ENCODE data around the gene DHRSX. TPM values are rescaled to one million over a fixed set of nuclear protein-coding genes. Genes with fewer than 3 reads are reported as not detected.
"Not testable (repeated sequence)": the region's sequence is repeated elsewhere in the genome, so short reads cannot be mapped to it uniquely, and the experiment has no call there.

DHRSX gene
- total and polyA plus RNA-seq, 2 donors (not counting 3 experiments of a cell fraction or from before 2014, with no cell fraction given): 27.1 to 37.7 TPM

DNA sequence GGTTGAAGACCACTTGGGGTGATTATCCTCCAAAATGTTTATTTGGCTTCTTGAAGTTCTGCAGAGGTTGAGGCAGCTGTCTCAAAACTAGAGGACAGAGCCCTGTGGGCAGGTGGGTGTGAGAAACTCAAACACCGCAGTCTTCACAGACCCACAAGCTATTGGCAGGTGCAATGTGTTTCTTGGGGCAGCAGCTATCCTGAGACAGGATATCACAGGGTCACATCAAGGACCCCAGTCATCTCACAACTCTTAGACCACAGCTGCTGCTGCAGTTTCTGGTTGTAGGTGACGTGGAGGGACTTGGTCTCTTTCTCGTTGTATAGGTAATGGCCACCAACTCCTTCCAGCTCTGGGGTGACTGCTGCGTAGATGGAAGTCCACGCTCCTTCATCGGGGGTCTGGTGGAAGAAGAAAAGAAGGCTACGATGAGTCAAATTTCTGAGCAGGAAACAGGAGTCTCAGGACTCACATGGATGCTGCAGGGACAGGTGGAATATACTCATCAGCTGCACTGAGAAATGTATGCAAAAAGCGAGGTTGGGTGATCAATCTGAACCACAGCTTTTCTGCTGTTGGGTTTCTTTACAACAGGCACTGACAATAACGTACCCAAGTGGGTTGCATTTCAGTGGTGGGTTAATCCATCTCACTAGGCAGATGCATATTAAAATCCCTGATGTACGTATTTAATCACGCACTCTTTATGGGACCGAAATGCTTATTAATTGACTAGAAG is 279.8 kb downstream of the DHRSX start:
- DNase-seq (ENCODE audit: low read depth, low spot score): no peak
- H3K4me3 ChIP-seq (replicated peaks in 1 of 3; ENCODE audit: insufficient read depth in 1 of 3, low read depth in 1 of 3, low read length in 3 of 3): no peak overlapping the region
- POLR2A ChIA-PET: no interaction called here
- TF ChIP-seq JUN (IDR thresholded peaks at IDR 0.05; ENCODE audit: borderline replicate concordance, insufficient read depth, insufficient read length, low read depth): no peak
- no peak for TF ChIP-seq MAX (IDR thresholded peaks at IDR 0.05; ENCODE audit: insufficient read depth, insufficient read length)
- TF ChIP-seq MYC (IDR thresholded peaks at IDR 0.05; ENCODE audit: low read depth, low read length): no peak
- TF ChIP-seq POLR2AphosphoS5 (IDR thresholded peaks at IDR 0.05; ENCODE audit: insufficient read depth, low read depth, low read length): no peak
- H3K9me3 ChIP-seq (replicated peaks; ENCODE audit: control insufficient read depth, insufficient read depth, low read length): no peaks in the 10 kb centered on the region
- no peaks in the 10 kb centered on the region for H4K20me1 ChIP-seq (replicated peaks; ENCODE audit: control insufficient read depth, extremely low read depth, insufficient read depth, low read length)
- H3K36me3 ChIP-seq (ENCODE audit: control insufficient read depth in 2 of 2, extremely low read depth in 1 of 2, insufficient read depth in 2 of 2, low read length in 2 of 2): no peaks in the 10 kb centered on the region
- H3K4me1 ChIP-seq (ENCODE audit: control insufficient read depth, extremely low read depth, insufficient read depth, low read length): no peaks in the 10 kb centered on the region
- no peaks in the 10 kb centered on the region for H3K79me2 ChIP-seq (ENCODE audit: control insufficient read depth, insufficient read depth, low read length)
- BruUV-seq (replicated peaks): no TSS peak
- CTCF ChIA-PET: no interaction called here
- H3K27me3 ChIP-seq (ENCODE audit: control insufficient read depth in 2 of 2, insufficient read depth in 2 of 2, low read length in 2 of 2): no peaks in the 10 kb centered on the region
- no peak for FAIRE-seq
- H3K27ac ChIP-seq (ENCODE audit: insufficient read depth, low read depth, low read length): no peak overlapping the region
- no peak overlapping the region for H2AFZ ChIP-seq (ENCODE audit: low read depth, low read length)
- no peak overlapping the region for H3K4me2 ChIP-seq (ENCODE audit: insufficient read depth, low read length)
- intact Hi-C loops (cut with micrococcal nuclease): no loop called here
- dilution Hi-C loops (cut with MboI; ENCODE audit: extremely low pct_ligation_motif_present, low sequenced_read_pairs): no loop called here
- H3K9ac ChIP-seq (replicated peaks; ENCODE audit: extremely low read depth, insufficient read depth, low read length): no peak overlapping the region
- no peaks in the 10 kb centered on the region for H3K9me1 ChIP-seq (replicated peaks; ENCODE audit: control insufficient read depth, extremely low read depth, insufficient read depth, low read length)

GRCh38 chrX:2220296-2220695 is 280.5 kb downstream of the DHRSX start:
- Histone ChIP-seq H3K9me1 (replicated peaks; ENCODE audit: control insufficient read depth, extremely low read depth, insufficient read depth, low read length) (no peaks in the 10 kb centered on the region), H3K4me1 (ENCODE audit: control insufficient read depth, extremely low read depth, insufficient read depth, low read length) (no peaks in the 10 kb centered on the region), H3K9ac (replicated peaks; ENCODE audit: extremely low read depth, insufficient read depth, low read length) (no peak overlapping the region), H2AFZ (ENCODE audit: low read depth, low read length) (no peak overlapping the region), H3K9me3 (replicated peaks; ENCODE audit: control insufficient read depth, insufficient read depth, low read length) (no peaks in the 10 kb centered on the region), H3K27me3 (ENCODE audit: control insufficient read depth in 2 of 2, insufficient read depth in 2 of 2, low read length in 2 of 2) (no peaks in the 10 kb centered on the region), H3K27ac (ENCODE audit: insufficient read depth, low read depth, low read length) (no peak overlapping the region), H3K79me2 (ENCODE audit: control insufficient read depth, insufficient read depth, low read length) (no peaks in the 10 kb centered on the region), H3K4me3 (replicated peaks in 1 of 3; ENCODE audit: insufficient read depth in 1 of 3, low read depth in 1 of 3, low read length in 3 of 3) (no peak overlapping the region), H3K36me3 (ENCODE audit: control insufficient read depth in 2 of 2, extremely low read depth in 1 of 2, insufficient read depth in 2 of 2, low read length in 2 of 2) (no peaks in the 10 kb centered on the region), H4K20me1 (replicated peaks; ENCODE audit: control insufficient read depth, extremely low read depth, insufficient read depth, low read length) (no peaks in the 10 kb centered on the region), H3K4me2 (ENCODE audit: insufficient read depth, low read length) (no peak overlapping the region)
- FAIRE-seq (no peak), DNase-seq (ENCODE audit: low read depth, low spot score) (no peak)
- ChIA-PET CTCF (no interaction called here), POLR2A (no interaction called here)
- dilution Hi-C loops (cut with MboI; ENCODE audit: extremely low pct_ligation_motif_present, low sequenced_read_pairs) (no loop called here), intact Hi-C loops (cut with micrococcal nuclease) (no loop called here)
- BruUV-seq (replicated peaks): no TSS peak
- TF ChIP-seq MAX (IDR thresholded peaks at IDR 0.05; ENCODE audit: insufficient read depth, insufficient read length) (no peak), JUN (IDR thresholded peaks at IDR 0.05; ENCODE audit: borderline replicate concordance, insufficient read depth, insufficient read length, low read depth) (no peak), MYC (IDR thresholded peaks at IDR 0.05; ENCODE audit: low read depth, low read length) (no peak), POLR2AphosphoS5 (IDR thresholded peaks at IDR 0.05; ENCODE audit: insufficient read depth, low read depth, low read length) (no peak)

- H3K9me1 ChIP-seq (replicated peaks; ENCODE audit: control insufficient read depth, extremely low read depth, insufficient read depth, low read length); H3K4me1 ChIP-seq (ENCODE audit: control insufficient read depth, extremely low read depth, insufficient read depth, low read length); H3K4me3 ChIP-seq (replicated peaks in 1 of 3; ENCODE audit: insufficient read depth in 1 of 3, low read depth in 1 of 3, low read length in 3 of 3); FAIRE-seq; BruUV-seq (replicated peaks); H3K79me2 ChIP-seq (ENCODE audit: control insufficient read depth, insufficient read depth, low read length); CTCF ChIA-PET; H4K20me1 ChIP-seq (replicated peaks; ENCODE audit: control insufficient read depth, extremely low read depth, insufficient read depth, low read length); DNase-seq (ENCODE audit: low read depth, low spot score); H3K27me3 ChIP-seq (ENCODE audit: control insufficient read depth in 2 of 2, insufficient read depth in 2 of 2, low read length in 2 of 2); H3K36me3 ChIP-seq (ENCODE audit: control insufficient read depth in 2 of 2, extremely low read depth in 1 of 2, insufficient read depth in 2 of 2, low read length in 2 of 2); H3K27ac ChIP-seq (ENCODE audit: insufficient read depth, low read depth, low read length); intact Hi-C loops (cut with micrococcal nuclease); H3K9ac ChIP-seq (replicated peaks; ENCODE audit: extremely low read depth, insufficient read depth, low read length); POLR2A ChIA-PET; H3K9me3 ChIP-seq (replicated peaks; ENCODE audit: control insufficient read depth, insufficient read depth, low read length); H2AFZ ChIP-seq (ENCODE audit: low read depth, low read length); H3K4me2 ChIP-seq (ENCODE audit: insufficient read depth, low read length); dilution Hi-C loops (cut with MboI; ENCODE audit: extremely low pct_ligation_motif_present, low sequenced_read_pairs): not testable (repeated sequence)
Observed at GRCh38 chrX:2214138-2214823, 286.5 kb downstream of the DHRSX start.

All from endothelial cell of umbilical vein (primary cell).